GM12872 (cell line): ENCODE measurements around the gene TMEM87A.

ENCODE experiments used
- TF ChIP-seq, protein P1 (sequence below): IDR thresholded peaks from 3 replicates; pipeline ENCODE4 v1.5.1; 2011; ENCODE audit warnings: low read depth, mild to moderate bottlenecking, low read length, moderate library complexity; ENCODE audit not compliant: insufficient read depth

The TMEM87A gene

DNA sequence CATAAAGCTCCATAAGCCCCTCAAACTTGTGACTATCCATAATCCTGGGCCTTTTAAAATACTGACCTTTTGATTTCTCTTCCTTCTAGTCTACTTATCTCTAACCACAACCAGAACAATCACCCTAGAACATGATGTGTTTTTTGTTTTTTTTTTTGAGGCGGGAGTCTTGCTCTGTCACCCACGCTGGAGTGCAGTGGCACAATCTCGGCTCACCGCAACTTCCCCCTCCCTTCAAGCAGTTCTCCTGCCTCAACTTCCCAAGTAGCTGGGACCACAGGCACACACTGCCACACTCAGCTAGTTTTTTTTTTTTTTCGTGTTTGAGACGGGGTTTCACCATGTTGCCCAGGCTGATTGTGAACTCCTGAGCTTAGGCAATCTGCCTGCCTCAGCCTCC lies 90.3 kb downstream of the TMEM87A start:
- TF ChIP-seq, protein P1, sequence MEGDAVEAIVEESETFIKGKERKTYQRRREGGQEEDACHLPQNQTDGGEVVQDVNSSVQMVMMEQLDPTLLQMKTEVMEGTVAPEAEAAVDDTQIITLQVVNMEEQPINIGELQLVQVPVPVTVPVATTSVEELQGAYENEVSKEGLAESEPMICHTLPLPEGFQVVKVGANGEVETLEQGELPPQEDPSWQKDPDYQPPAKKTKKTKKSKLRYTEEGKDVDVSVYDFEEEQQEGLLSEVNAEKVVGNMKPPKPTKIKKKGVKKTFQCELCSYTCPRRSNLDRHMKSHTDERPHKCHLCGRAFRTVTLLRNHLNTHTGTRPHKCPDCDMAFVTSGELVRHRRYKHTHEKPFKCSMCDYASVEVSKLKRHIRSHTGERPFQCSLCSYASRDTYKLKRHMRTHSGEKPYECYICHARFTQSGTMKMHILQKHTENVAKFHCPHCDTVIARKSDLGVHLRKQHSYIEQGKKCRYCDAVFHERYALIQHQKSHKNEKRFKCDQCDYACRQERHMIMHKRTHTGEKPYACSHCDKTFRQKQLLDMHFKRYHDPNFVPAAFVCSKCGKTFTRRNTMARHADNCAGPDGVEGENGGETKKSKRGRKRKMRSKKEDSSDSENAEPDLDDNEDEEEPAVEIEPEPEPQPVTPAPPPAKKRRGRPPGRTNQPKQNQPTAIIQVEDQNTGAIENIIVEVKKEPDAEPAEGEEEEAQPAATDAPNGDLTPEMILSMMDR, result no peak

- TF ChIP-seq, protein P1, result no peak
Observed at GRCh38 chr15:42182328-42182886, 90.8 kb downstream of the TMEM87A start.

DNA sequence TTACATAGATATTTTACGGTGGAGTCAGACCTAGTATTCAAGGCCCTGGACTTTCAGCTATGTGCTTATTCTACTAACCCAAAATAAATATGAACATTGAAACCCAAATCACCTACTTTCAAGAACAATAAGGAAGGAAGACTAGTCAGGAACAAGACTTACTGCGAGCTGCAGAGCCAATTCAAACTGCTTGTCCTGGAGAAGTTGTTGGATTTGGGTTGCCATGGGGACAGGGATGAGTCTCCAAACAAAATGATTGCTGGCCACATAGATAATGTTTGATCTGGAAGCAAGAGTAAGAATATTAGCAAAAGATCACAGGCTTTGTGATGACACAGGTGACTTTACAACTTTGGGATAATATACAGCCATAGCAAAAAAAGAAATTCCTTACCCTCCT lies 95.2 kb downstream of the TMEM87A start:
- TF ChIP-seq, protein P1, result no peak

DNA sequence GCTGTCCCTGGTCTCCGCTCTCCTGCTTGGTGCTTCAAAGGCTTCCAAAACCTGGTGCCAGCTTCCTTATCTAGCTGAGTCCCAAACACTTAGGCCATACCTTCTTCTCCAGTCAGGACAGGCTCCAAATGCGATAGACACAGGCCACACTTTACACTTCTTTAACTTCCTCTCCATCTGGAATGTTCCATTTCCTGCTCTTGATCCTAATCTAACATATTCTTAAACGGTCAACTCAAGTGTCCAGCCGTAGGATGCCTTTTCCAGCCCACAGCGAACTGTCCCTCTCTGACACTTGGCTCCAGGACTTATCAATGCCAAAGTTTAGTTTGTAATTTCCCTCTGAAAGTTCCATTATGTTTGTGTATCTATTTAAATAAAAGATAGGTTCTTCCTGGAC lies 97.6 kb downstream of the TMEM87A start:
- TF ChIP-seq, protein P1, result no peak

GRCh38 chr15:42172475-42172874 lies 100.8 kb downstream of the TMEM87A start:
- TF ChIP-seq, protein P1, result no peak

DNA sequence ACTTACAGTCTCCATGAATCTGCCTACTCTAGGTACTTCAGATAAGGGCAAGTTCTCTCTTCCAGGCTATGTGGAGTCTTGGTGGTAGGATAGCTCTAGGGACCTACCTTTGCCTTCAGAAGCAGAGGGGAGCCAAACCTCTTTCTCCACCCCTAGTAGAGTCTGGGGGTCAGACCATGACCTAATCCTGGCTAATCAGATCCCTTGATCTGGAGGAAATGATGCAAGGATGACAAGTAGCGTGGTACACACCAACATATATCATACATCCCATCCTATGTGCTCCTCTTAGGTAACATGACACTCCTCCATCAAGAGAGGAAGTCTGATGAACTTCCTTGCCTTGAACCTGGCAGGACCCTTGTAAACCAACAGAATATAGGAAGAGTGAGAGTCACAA lies 101.4 kb downstream of the TMEM87A start:
- TF ChIP-seq, protein P1, result no peak

- TF ChIP-seq, protein P1, result no peak
Observed at GRCh38 chr15:42171122-42171521, 102.1 kb downstream of the TMEM87A start.
